NCI-H2227 treated with DMSO at 0.1 percent for 48 hours (cell line): ENCODE results near the gene BACE2.
A peak's percentile ranks its signal among the peaks of the same experiment; 100 is the strongest.

Source experiments
- DNase-seq: peaks from one replicate; lab custom pipeline; 2025; lab: John Stamatoyannopoulos, UW

The BACE2 gene

DNA sequence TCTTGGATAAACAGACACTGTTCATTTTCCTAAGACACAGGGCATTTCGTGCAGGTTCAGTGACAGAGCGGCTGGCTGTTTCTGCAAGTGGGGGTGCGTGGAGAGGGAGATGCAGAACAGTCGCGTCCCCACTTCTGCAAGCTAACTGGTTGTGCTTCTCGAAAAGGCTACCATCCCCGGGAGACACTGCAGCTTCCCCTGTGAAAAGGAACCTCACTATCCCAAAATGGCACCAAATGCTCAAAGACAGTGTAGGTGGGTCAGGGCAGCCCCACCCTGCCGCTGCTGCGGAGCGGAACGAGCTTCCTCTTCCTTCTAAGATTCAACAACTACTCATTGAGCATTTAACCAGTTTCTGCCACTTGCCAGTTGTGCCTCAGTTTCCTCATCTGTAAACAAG is 19.2 kb upstream of the BACE2 start:
- DNase-seq = no peak

DNA sequence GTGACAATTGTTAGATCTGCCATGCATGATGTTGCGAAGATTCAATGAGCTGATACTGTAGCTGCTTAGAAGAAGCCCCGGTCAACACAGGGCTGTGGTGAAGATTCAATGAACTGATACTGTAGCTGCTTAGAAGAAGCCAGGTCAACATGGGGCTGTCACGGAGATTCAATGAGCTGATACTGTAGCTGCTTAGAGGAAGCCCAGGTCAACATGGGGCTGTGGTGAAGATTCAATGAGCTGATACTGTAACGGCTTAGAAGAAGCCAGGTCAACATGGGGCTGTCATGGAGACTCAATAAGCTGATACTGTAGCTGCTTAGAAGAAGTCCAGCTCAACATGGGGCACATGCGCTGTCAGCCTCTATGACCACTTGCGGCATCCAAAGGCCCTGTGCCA is 18.8 kb upstream of the BACE2 start:
- no peak for DNase-seq

DNA sequence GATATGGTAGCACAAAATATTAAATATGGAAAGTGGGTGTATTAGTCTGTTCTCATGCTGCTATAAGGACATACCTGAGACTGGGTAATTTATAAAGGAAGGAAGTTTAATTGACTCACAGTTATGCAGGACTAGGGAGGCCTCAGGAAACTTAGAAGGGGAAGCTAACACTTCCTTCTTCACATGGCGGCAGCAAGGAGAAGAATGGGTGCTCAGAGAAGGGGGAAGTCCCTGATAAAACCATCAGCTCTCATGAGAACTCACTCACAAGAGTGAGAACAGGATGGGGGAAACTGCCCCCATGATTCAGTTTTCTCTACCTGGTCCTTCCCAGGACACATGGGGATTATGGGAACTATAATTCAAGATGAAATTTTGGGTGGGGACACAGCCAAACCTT is 15.8 kb upstream of the BACE2 start:
- DNase-seq = no peak

DNA sequence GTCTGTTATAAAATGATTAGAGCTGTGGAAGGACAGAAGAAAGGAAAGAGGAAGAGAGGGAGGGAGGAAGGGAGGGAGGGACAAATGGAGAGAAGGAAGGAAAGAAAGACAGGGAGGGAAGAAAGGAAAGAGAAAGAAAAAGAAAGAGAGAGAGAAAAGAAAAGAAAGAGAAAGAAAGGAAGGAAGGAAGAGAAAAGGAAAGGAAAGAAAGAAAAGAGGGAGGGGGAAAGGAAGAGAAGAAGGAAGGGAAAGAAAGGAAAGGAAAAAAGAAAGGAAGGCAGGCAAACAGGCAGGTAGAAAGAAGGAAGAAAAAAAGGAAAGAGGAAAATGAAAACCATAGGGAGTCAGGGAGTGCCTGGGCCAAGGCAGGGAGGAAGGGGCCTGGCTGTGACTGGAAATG is 14.5 kb upstream of the BACE2 start:
- no peak for DNase-seq

DNA sequence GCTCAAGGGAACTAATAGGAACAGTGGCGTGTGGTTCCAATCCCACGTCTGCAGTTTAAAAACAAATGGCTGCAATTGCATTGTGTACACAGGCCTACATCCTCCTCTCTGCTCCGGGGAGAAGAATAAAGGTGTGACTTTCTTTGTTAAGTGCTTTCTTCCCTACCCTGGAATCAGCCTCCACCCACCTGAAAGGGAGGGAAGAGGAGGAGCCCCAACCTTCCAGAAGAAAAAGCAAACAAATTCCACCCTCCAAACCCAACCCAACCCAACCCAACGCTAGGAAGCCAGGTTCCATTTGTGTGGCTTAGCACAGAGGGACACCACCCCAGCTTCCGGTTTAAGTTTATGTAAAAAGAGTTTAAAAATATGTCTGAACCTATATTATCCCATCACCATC is 11.8 kb upstream of the BACE2 start:
- DNase-seq = no peak

DNA sequence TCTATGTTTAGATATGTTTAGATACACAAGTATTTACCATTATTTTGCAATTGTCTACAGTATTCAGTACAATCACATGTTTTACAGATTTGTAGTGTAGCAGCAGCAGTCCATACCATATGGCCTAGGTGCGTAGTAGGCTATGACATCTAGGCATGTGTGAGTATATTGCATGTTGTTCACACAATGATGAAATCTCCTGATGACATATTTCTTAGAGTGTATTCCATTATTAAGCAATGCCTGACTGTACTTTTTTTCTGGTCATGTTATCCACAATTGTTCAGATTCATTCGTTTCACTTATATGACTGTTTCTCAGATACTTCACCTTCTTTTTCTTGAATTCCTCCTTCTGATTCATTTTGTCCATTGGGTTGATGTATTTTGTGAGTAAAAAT is 9.9 kb upstream of the BACE2 start:
- DNase-seq = no peak

DNA sequence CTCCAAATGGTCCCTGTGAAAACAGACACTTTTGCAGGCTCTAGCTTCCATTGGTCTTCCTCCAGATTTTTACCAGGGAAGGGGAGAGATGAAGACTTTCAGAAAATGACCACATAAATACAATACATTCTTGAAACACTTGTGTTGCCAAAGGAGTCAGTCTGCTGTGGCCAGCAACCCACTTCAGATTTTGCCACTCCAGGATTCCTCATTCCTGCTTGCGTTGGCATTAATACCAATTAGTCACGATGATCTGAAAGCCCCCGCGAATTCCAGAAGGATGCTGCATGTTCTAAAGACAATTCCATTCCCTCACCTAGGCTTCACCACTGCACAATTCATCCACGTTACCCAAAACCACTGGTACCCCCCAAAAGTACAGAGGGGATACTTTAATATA is 7.9 kb upstream of the BACE2 start:
- no peak for DNase-seq

DNA sequence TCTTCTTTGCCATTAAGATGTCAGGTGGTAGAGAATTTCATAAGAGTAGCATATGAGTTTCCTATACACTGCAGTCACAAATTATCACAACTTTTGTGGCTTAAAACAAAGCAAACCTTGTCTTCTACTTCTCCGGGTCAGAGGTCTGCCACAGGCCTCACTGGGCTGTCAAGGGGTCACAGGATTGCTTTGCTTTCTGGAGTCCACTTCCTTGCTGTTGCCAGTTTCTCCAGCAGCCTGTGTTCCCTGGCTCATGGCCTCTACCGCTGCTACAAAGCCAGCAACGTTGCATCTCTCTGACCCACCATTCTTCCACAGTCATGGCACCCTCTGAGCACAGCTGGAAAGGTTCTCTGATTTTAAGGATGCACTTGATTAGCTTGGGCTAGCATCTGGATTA is 6.5 kb upstream of the BACE2 start:
- DNase-seq = no peak

DNA sequence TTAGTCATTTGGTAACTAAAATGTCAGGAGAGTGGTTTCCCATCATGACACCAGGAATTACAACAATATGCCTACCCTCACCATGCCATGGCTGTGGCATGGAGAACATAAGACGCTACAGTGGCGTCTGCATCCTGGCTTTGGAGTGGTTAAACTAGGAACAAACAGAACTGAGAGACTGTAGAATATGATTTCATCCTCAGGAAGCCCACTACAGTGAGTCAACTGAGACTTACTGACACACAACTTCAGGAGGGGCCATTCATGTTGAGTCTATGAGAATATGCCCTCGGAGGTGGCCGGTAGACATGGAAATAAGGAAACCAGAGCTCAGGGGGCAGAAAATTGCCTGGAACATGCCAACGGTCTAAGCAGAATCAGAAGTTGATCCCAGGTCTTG is 5.9 kb upstream of the BACE2 start:
- no peak for DNase-seq

DNA sequence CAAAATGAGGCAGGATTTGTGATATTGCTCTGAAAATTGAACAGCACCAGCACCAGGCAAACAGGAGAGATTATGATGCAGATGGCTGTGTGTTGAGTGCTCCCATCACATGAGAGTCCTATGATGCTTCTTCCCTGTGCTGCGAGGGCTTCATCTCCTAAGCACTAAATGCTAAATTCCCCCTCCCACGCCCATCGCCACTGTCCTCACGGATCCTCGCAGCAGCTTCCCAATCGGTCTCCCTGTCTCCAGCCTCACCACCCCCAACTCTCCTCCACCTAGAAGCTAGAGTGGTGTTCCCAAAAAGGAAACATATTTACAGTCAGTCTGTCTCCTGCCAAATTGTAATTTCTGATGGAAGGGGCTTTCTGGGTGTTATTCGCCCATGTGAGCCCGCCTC is 4.9 kb upstream of the BACE2 start:
- DNase-seq = no peak

DNA sequence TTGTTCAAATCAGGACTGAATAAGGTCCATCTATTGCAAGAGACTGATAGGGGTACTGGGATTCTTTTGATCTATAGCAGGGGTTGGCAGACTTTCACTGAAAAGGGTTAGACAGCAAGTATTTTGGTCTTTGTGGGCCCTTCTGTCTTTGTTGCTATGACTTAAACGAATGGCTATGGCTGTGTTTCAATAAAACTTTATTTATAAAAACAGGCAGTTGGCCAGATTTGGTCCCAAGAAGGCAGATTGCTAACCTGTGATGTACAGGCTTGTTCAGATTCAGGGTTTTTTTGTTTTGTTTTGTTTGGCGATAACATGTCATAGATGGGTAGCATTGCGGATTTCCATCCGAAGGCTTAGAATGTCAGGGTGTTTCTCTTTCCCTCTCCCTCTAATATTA is 3.9 kb upstream of the BACE2 start:
- DNase-seq = no peak

DNA sequence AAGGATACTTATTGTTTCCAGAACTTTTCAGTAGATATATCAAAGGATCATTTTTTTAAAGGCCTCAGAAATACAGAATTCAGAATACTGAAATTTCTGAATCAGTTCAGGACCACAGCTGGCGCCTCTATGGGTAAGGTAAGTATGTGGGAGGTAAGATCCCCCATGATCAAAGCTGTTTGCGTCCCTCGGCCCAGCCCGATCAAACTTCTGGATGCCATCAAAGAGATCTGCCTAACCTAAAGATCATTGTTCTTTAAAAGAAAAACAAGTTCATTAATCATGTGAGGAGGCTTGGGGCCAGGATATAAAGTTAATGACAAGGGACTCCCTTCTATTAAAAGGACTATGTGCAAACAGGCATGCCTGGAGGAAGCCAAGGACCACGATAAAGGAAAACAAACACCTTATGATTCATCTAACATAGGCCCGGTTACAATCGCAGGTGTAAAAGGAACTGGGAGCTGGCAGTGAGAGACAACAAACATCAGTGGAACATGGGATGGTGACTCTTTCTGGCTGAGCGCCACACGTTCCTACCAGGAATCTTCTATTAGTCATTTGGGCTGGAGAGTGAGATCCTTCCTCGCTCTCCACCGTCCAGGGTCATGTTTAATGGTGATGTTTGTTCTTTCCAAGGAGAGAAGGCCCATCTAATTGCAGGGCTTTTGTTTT is 2.8 kb upstream of the BACE2 start:
- no peak for DNase-seq

DNA sequence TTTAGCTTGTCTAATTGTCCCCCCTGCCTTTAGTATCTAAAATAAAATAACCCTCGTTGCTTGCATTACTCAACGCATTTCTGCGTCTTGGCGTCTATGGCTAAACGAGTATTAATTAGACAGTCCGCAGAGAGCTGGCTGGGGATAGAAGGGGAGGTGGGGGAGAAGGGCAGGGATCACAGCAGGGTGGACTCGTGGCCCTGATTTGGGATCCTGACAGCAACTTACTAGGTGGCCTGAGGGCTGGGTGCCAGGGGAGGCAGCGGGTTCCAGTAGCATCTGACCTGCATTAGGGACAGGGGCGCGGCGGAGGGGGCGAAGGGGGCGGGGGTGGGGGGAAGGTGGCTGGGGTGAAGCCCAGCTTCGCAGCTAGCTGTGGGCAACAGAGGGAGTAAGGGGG is 1.1 kb upstream of the BACE2 start:
- DNase-seq = no peak

DNA sequence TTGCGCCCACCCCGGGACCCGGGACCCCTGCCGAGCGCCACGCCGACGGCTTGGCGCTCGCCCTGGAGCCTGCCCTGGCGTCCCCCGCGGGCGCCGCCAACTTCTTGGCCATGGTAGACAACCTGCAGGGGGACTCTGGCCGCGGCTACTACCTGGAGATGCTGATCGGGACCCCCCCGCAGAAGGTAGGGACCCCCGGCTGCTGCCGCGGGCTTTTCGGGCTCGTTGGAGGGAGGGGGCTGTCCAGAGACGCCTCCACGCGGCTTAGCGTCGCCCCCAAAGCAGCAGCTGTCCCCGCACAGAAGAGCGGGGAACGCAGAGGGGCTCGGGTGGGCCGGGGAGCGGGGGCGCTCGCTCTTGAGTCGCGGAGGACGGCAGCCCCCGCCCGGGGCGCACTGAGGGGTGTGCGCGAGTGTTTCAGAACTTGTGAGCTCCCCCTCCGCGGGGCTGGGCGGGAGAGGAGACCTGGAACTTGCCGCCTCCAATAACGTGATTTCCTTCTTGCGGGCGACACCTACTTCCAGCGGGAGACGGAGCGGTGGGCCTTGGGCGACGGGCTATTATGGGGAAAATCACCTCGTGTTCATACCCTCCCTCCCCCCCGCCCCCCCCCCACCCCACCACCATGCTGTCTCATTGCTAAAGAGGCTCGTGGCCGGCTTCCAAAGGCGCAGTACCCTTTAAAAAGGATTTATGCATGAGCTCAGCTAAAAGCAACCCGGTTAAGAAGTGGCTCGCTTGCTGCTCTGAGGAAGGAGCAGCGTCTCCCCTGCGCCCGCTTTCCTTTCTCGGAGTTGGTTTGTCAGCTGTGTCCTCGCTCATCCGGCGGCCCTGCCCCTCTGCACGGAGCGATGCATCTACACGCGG is 664 bp downstream of the BACE2 start:
- peak; percentile 16 for DNase-seq

DNA sequence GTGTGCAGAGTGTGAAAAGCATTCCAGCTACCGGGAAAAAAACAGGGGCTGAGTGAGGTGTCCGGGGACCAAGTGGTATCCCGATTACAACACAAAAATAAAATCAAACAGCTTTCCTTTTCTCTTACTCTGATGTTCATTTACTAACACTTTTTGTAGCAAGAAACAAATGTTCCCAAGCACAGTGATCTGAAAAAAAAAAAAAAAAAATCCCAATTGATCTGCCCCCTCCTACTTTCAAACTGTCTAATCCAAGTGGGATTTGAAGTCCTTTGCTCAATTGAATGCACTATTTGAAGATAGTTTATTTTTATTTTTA is 1.3 kb downstream of the BACE2 start:
- DNase-seq = no peak

DNA sequence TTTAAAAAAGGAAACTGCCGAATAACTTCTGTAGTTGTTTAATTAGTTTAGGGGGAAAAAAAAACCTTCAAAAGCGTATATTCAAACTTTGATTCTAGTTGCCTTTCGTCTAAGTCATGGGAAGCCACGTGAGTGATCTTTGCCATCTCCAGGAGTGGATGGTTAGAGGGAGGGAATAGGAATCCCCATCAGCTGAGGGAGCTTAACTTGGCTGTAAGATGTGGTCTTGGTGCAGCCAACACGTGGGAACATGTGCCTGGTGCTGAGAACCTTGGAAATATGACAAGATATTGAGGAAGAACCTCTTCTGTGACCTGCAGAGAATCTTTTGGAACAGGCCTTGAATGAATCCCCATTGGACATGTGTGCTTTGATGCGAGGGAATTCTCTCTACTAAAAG is 1.7 kb downstream of the BACE2 start:
- no peak for DNase-seq

DNA sequence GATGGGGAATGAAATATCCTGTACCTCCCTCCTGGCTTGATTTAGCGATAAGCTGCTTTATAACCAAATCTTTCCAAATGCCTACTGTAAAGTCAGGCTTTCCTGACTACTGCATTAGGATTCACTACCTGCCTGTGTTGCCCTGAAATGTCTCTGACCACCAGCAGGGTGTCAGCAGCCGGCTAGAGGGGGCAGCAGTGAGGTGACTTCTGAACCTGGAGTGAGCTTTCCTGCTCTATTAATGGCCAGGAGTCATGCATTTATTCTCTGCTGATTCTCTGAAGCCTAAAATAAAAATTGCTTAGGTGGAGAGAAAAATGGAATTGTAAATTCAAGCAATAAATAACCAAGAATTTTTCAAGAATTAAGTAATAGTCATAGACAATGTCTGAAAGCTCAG is 2.5 kb downstream of the BACE2 start:
- no peak for DNase-seq

DNA sequence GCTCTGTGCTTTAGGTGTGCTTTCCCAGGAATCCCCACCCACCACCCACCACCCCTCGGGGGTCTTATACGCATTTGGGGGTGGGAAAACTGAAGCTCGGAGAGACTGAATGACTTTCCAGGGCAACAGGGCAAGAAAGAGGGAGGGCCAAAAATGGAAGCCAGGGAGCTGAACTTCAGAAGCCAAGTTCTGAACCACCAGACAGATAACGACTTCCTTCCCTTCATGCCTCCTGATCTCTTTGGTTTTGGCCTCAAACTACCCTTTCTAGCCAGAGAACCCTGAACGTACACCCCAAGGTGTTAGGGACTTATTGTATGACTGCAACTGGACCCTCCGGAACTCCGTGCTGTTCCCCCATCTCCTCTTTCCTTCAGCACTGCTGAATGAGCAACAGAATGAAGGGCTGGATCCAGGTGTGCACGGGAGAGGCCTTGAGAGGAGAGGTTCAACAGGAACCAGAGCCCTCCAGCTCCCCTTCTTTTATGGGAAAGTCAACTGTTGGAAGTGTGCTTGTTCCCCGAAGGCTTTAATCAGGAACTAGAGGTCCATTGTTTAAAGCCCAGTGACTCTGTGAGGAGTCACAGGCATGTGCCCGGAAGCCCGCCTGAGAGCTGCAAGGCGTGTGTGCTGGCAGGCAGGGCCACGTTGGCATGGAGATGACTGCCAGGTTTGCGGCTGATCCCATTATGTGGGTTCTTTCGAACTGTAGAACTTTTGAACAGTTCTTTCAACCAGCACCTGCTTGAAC is 3.1 kb downstream of the BACE2 start:
- no peak for DNase-seq

DNA sequence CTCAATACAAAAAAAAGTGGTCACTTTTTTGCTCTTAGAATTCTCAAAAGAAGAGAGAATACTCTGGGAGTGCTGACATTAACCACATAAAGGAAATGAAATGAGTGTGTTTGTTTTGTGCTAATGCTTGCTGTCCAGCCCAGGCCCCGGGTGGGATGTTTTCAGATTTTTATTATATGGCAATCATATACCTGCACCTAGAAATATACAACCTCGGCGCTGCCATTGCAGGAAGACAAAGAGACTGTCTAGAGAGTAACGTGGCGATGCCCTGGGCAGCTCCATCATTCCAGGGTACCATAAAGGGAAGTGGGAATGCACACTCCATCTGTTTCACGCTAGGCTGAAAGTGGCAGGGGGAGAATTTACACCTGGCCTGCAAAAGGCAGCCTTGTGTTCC is 7.1 kb downstream of the BACE2 start:
- DNase-seq = no peak

DNA sequence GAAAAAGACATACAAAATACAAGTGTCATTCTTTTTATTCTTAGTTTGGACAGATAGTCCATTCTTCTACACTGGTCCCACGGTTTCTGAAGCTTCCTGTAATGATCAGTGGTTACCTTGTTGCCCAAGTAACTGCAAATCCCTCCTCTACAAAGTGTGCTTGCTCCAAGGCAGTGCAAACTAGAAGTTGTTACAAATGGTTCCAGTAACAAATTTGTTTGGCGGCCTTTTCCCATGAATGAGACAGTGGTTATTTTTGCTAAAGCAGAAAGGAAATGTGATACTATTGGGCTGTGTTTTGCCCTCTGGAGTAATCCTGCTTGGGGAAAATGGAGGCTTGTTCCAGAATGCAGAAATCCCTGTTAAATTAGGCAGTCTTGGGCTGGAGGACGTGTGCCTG is 8.9 kb downstream of the BACE2 start:
- DNase-seq = no peak

DNA sequence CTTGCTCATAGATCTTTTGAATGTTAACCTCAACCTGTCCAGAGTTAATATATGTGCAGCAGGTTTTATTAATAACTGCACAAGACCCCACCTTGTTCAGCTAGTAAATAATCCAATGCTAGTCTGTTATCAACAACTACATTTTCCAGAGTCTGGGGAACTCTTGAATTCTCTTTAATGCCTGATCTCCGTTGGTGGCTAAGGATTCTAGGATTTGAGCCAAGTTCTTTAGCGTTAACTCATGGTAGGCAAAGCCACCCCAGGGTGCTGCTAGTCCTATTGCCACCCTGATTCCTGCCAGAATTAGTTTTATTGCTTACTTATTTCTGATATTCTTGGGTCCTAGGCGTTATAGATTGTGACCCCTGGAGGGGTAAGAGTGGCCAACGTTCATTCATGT is 12.8 kb downstream of the BACE2 start:
- DNase-seq = no peak

DNA sequence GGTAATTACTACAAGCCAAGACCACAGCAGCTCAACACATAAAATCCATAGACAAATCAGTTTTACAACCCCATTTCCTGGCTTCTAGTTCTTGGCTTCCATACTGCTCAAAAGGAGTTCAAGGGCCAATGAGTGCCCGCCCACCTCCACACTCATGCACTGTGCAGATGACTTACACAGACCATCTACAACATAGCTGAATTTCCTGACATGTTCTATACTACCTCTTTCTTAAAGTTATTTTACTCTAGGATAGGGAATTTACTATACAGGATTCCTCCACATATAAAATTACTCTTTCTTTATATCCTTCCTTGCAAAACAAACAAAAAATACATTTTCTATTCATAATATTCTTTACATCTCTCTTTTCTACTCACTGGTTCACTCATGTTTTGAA is 14.6 kb downstream of the BACE2 start:
- no peak for DNase-seq

DNA sequence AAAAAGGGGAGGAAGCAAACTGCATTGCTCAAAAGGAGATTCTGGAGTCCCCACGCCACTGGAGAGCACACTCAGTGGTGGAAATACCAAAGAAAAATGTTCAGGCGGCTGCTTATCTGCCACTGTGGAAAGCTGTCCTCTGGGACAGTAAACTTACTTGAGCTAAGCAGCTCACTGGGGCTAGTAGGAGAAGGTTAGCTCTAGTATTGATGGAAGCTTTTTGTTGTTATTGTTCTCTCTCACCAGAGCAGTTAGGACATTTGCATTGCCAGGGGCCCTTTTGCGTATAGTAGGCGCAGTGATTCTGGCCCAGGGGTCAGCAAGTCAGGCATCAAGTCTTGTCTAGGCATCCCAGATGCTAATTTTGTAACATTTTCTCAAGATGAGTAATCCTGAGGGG is 15.6 kb downstream of the BACE2 start:
- DNase-seq = no peak
